NCI-H524 (cell line): ENCODE measurements around the gene KIAA1191.
"Not testable (repeated sequence)": the region's sequence is repeated elsewhere in the genome, so short reads cannot be mapped to it uniquely, and the experiment has no call there.

Source experiments
- DNase-seq, 2 experiments: peaks; one replicate each; lab custom pipeline; 2025; lab: John Stamatoyannopoulos, UW

KIAA1191 gene

GRCh38 chr5:176361437-176362232, at the start of gene KIAA1191:
TSS of gene KIAA1191 (minus strand) at chr5:176361764. CDS start at chr5:176359508, 2,256 bp downstream.
- peak; percentile 72 to 88 for DNase-seq

DNA sequence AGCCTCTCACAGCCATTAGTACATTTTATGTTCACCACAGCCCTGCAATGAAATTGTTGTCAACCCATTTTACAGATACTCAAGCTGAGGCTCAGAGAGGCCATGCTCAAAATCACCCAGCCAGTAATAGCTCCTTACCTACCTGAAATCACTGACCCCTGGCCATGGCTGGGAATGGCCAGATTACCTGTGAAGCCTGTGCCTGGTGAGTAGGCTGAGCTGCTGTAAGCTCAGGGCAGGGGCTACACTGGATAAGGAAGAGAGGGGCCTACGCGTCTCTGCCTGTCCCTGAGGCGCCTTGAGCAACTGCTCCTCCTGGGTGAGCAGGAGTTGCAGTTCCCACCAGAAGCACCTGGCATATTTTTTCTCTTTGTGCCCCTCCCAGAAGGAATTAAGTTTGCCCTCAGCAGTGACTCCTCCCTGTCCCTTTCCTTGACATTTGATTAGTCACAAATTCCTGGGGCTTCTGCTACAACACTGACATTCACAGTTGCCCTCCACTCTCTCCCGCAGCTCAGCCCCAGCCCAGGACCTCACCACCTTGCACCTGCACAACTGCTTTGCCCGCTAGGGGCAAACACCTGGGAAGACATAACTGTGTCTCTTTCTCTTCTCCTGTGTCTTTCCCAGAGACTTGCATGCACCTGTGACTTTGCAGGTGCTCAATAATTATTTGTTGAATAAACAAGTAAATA, 49.1 kb upstream of the KIAA1191 start:
- no peak for DNase-seq

- no peak for DNase-seq
Observed at GRCh38 chr5:176409765-176410164, 48.2 kb upstream of the KIAA1191 start.

DNA sequence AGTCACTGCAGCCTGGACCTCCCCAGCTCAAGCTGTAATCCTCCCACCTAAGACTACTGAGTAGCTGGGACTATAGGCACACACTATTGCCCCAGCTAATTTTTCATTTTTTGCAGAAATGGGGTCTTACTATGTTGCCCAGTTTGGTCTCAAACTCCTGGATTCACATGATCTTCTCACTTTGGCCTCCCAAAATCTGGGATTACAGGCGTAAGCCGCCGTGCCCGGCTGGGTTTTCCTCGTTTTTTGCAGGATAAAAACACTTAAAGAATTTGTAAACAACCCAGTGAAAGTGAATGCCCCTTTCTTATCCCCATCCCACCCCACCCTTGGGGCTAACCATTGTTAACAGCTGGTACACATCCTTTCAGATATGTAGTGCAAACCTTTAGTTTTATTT, 47.0 kb upstream of the KIAA1191 start:
- DNase-seq = no peak

GRCh38 chr5:176408252-176408573, 46.6 kb upstream of the KIAA1191 start:
- DNase-seq = not testable (repeated sequence)

- no peak for DNase-seq
Observed at GRCh38 chr5:176407456-176408251, 46.1 kb upstream of the KIAA1191 start.

GRCh38 chr5:176406436-176407052, 45.0 kb upstream of the KIAA1191 start:
- DNase-seq = no peak

DNA sequence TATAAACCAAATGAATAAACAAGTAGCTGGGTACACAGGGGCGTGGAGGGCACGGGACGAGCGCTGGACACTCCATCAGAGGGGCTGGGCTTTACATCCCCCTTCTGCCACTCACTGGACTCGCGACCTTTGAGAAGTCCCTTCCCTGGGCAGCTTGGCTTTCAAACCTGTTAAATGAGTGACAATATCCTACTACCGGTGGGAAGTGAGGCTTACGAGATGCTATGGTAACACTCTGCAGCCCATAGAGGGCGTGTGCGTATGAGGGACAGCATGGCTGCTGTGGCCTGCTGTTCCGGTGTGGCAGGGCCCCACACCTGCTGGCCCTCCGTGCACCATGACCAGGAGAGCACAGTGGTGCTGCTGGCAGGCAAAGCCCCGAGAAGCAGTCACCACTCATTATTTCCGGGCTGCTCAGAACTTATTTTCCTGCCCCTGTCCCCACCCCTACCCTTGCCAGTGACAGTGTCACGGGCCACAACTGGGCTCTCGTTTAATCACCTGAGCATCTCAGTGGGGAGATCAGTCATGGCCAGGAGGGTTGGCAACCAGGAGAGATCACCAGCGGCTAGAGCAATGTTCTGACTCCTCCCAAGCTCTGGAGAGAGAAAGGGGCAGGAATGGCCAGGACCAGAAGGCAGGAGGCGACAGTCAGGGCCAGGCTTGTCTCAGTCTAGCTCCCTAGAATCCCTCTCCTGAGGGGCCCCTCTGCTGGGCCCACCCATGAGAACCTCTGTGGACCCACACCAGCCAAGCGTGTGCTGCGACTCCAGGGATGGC, 44.3 kb upstream of the KIAA1191 start:
- DNase-seq = no peak

- DNase-seq = no peak
Observed at GRCh38 chr5:176401281-176402205, 40.0 kb upstream of the KIAA1191 start.

DNA sequence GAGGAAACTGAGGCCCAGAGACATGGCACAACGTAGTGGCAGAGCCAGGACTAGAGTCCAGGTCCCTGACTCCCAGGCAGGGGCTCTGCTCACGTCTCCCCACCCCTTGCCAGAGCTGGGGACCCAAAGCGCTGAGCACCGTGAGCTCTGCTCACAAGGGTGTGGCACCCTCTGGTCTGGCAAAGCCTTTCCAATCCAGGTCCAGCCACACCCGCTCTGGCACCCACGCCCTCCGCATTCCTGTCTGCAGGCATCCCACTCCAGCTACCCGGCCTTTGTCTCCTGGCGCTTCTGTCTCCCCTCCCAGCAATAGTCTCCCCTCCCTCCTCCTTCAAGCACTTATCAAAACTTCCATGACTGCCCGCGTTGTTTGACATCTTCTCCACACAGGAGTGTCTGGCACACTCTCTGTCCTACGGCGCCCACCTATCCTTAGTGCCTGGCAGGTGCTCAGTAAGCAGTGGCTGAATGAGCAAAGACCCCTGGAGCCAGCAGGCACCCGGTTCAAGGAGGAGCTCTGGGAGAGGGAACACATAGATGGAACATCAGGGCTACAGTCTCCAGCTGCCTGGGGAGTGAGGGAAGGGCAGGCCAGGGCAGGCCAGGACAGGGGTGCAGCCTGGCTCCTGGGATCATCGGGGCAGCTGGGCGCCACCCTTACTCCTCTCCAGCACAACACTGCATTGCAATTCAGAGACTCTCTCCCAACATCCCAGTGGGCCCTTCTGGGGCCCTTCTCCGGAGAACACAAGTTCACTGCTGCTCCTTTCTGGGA, 39.0 kb upstream of the KIAA1191 start:
- DNase-seq = no peak

DNA sequence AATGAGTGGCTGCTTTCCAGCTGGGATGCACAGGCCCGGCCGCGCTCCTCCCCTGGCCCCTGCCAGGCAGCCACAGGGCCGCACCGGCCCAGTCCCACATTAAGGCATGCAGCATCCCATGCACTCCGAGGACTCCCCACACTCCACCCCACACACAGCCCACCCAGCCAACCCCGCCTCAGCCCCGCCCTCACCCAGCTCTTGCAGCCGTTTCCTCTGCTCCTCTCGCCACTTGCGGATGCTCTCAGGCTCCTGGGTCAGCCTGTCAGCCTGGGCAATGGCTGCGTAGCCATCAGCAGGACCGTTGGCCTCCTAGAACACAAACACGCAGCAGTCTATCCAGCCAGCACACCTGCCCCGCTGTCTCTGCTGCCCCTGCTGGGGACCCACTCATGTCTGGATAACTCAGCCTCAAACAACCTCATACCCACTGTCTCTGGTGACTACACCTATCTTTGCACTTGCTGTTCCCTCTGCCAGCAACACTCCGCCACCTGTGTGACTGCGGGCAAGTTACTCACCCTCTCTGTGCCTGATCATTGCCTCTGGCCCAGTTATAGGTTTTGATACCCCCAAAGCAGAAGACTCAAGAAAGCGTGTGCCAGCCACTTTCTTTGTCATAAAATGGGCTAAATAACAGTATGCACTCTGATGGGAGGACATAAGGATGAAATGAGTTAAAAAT, 36.3 kb upstream of the KIAA1191 start:
- DNase-seq = no peak

GRCh38 chr5:176396330-176396729, 34.8 kb upstream of the KIAA1191 start:
- DNase-seq = peak; percentile 34 to 85

GRCh38 chr5:176394881-176395675, 33.5 kb upstream of the KIAA1191 start:
- no peak for DNase-seq

- no peak for DNase-seq
Observed at GRCh38 chr5:176394096-176394495, 32.5 kb upstream of the KIAA1191 start.

DNA sequence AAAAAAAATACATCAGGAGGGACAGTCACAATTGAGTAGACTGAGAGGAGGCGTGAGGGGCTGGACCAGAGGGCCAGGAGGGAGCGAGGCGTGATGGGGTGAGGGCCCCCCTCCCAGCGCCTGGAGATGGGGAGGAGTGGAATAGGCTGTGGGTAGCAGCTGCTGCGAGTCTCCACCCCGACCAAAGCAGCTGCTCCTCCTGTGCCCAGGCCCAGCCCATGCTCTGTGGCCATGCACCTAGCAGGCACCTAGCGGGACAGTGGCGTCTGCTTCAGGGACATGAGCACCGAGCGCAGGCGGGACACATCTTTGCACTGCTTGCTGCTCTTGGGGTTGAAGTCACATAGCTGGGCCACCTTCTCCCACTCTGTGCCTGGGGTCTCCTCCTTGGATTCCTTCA, 31.0 kb upstream of the KIAA1191 start:
- DNase-seq = no peak

DNA sequence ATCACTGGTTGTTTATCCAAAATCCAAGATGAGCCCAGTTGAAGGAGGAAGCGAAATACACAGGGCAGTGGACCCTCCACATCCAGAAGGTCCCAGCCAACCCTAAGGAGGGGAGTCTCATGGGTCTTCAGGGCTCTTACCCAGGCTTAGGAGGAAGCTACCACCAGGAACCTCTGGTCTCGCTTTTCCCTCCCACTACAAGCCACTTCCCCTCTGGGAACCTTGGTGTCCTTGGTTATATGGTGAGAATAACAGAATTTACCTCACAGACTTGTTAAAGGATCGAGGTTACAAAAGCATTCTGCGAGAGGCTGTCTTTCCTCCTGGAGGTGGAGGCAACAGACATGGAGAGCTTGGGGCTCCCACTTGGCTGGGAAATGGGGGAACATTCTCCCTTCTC, 30.4 kb upstream of the KIAA1191 start:
- no peak for DNase-seq

DNA sequence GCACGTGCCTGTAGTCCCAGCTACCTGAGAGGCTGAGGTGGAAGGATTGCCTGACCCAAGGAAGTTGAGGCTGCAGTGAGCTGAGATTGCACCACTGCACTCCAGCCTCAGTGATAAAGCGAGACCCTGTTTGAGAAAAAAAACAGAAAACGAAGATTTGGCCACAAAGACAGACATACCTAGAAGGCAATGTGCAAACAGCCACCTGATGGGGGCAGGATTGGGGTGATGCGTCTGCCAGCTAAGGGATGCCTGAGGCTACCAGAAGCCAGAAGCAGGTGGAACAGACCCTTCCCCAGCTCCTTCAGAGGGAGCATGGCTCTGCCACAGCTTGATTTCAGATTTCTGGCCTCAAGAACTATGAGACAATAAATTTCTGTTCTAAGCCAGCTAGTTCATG, 29.9 kb upstream of the KIAA1191 start:
- DNase-seq = no peak
